GM13976 (cell line): ENCODE data around the gene CCDC117.

Experiments
- DNase-seq: peaks from one replicate; pipeline ENCODE4 v3.0.0; 2012; ENCODE audit warnings: low spot score
- in situ Hi-C: fragments of 300-500 bp; cut with MboI; formaldehyde crosslinking; loops from one replicate; pipeline ENCODE4 v1.12.0; 2022; ENCODE audit warnings: low sequenced_read_pairs, mixed read lengths, inconsistent platforms; ENCODE audit not compliant: unreplicated experiment
- TF ChIP-seq, protein P1 (sequence below): IDR thresholded peaks from 2 replicates; pipeline ENCODE4 v1.5.1; 2012; ENCODE audit warnings: borderline replicate concordance, mild to moderate bottlenecking; ENCODE audit not compliant: insufficient read depth; ENCODE audit errors: extremely low read depth, missing control alignments, control extremely low read depth

Gene CCDC117

DNA sequence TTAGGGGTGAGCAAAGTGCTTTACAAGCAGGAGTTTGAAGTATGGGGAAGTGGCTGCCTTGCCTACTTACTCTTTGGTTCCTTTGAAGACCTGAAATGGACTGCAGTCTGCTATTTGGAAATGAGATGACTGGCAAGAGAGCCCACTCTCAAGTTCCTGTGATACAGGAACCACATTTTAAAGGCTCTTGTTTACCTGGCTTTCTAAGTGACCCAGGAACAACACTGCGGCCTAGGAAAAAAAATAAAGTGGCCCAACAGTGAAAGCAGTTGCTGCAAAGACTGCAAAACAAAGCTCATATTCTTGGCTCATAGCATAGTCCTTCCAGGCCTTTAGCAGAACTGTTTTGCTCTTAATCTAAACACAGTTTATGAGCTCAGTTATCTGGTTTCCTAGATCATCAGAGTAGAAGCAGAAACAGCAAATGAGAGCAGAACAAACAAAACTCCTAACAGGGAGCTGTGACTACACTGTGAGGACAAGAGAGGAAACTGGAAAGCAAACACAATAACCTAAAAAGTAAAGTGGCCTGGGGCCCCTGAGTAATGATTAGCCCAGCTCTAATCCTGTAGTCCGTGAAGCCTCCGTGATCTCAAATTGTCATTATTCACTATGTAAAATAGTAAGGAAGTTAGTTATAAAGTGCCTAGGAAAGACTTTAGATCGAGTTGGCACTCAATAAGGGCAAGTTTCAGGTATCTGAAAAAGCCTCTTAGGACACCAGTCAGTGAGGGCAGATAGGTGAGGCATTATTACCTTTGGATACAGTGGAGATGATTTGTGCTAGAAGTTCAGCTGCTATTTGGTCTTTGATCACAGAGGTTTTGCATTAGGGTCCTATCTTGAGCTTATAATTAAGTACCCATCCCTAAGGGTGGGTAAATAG lies 11.5 kb downstream of the CCDC117 start:
- TF ChIP-seq, protein P1, sequence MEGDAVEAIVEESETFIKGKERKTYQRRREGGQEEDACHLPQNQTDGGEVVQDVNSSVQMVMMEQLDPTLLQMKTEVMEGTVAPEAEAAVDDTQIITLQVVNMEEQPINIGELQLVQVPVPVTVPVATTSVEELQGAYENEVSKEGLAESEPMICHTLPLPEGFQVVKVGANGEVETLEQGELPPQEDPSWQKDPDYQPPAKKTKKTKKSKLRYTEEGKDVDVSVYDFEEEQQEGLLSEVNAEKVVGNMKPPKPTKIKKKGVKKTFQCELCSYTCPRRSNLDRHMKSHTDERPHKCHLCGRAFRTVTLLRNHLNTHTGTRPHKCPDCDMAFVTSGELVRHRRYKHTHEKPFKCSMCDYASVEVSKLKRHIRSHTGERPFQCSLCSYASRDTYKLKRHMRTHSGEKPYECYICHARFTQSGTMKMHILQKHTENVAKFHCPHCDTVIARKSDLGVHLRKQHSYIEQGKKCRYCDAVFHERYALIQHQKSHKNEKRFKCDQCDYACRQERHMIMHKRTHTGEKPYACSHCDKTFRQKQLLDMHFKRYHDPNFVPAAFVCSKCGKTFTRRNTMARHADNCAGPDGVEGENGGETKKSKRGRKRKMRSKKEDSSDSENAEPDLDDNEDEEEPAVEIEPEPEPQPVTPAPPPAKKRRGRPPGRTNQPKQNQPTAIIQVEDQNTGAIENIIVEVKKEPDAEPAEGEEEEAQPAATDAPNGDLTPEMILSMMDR: no peak
- DNase-seq: no peak
- in situ Hi-C loops: no loop called here

DNA sequence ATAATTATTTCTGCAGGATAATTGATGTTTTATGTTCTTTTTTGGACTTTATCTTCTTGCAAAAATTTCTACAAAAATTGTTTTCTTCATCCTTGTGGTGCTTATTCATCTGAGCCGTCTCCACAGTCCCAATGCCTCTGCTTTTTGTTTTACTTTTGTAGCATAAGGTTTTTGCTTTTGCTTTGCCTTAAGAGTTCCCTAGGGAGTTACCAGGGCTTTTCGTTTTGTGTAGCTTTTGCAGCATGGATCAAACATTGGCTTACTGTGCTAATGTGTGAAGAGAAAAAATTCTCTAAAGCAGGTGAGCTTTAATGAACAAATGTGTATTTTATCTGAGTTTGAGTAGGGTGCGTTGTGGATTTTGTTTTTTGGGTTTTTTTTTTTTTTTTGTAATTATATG lies 16.1 kb downstream of the CCDC117 start:
- TF ChIP-seq, protein P1: no peak

GRCh38 chr22:28791124-28791523 lies 18.6 kb downstream of the CCDC117 start:
- in situ Hi-C loops: no loop called here
- DNase-seq: no peak
- TF ChIP-seq, protein P1: no peak

More for the DNA sequence above, 16.1 kb downstream of the CCDC117 start:
- no peak for DNase-seq
- in situ Hi-C loops: no loop called here

- DNase-seq: peak; percentile 66
- TF ChIP-seq, protein P1: no peak
- in situ Hi-C loops: no loop called here
Observed at GRCh38 chr22:28791841-28792490, 19.5 kb downstream of the CCDC117 start.

DNA sequence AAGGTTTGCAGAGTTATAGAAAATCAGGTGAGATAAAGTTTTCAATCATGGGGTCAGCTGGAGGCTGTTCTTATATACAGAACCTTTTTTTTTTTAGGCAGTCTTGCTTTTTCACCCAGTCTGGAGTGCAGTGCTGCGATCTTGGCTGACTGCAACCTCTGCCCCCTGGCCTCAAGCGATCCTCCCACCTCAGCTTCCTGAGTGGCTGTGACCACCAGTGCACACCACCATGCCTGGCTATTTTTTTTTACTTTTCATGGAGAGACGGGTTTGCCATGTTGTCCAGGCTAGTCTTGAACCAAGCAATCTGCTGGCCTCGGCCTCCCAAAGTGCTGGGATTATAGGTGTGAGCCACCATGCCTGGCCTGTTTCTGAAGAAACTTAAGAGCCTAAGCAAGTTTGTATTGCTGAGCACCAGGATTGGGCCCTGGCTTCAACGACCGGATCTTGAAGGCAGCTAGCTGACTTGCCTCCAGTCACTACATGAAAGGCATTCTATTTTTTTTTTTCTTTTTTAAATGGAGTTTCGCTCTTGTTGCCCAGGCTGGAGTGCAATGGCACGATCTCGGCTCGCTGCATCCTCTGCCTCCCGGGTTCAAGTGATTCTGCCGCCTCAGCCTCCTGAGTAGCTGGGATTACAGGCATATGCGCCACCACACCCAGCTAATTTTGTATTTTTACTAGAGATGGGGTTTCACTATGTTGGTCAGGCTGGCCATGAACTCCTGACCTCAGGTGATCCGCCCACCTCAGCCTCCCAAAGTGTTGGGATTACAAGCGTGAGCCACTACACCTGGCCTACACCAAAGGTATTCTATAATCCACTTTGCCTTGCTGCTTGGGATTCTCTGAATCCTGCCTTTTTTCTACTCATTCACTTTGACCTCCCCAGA lies 20.2 kb downstream of the CCDC117 start:
- DNase-seq: no peak
- TF ChIP-seq, protein P1: no peak
- in situ Hi-C loops: no loop called here

DNA sequence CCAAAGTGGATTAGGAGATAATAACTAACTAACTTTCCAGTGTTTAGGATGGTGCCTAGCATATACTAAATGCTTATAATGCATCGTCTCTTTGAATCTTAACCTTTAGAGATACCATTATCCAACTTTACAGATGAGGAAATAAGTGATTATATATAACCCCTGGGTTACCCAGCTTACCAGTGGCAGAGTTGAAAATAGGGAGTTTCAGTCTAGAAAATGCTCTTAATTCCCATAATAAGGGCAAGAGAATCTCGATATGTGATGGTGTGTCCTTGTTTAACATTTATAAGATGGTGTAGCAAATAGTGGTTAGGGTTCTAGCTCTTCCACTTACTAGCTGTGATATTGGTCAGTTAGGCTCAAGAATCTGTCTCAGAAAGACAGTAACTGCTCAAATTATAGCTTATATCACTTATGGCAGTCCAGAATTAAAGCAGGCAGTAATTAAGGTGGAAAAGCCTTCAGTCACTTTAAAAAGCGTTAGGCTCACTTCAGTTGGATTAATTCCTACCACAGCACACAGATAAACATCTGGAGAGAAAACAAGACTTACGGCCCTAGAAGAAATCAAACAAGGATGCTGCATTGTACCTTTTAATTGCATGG lies 21.6 kb downstream of the CCDC117 start:
- TF ChIP-seq, protein P1: no peak
- in situ Hi-C loops: no loop called here
- no peak for DNase-seq
